HG03064 (cell line): ENCODE results near the gene CCZ1B.
"Not testable (repeated sequence)": the region's sequence is repeated elsewhere in the genome, so short reads cannot be mapped to it uniquely, and the experiment has no call there.

Experiments used
- ATAC-seq: cut with Tn5 transposase; IDR thresholded peaks from one replicate; pipeline ENCODE4 v1.9.1; 2021; ENCODE audit warnings: low read depth; ENCODE audit not compliant: unreplicated experiment

The CCZ1B gene

DNA sequence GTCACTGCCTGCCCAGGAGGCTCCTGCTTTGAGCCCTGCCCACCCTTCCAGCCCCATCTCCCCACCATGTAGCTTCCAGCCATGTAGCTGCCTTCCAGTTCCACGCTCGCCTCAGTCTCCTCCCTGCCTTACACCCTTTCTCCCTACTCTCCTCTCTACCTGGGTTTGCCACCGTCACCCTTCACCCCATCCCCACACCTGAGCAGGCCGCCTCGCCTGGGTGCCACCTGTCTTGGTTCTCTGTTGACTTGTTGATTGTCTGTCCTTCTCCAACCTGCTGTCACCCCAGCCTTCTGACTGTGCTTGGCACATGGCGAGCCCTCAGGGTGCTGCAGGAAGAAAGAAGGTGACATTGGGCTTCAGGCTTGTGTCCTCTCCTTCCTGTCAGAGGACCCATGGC lies 75.9 kb downstream of the CCZ1B start:
- ATAC-seq: not testable (repeated sequence)

DNA sequence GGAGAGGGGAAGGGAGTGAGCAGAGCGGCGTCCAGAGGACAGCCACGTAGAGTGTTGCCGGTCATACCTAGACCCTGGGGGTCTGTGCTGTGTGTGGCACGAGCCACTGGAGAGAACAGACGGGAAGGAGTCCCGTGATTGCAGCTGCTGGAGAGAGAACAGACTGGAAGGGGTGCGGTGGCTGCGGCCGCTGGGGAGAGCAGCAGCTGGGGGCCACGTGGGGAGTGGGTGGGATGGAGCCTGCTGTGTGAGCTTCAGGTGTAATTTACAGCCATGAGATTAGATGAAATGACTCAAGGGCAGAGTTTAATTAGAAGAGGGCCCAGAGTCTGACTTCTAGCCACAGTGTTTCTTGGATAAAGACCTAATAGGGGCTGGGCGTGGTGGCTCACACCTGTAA lies 76.7 kb downstream of the CCZ1B start:
- not testable (repeated sequence) for ATAC-seq
